CD4-positive, alpha-beta T cell treated with Interleukin-17A for 4 hours (primary cell): ENCODE measurements around the gene MUC5B.

Source experiments
- DNase-seq: peaks from one replicate; pipeline ENCODE4 v3.0.0-alpha.2; 2020; ENCODE audit warnings: mixed read lengths

The MUC5B gene

GRCh38 chr11:1288426-1289151 is 65.7 kb downstream of the MUC5B start:
- no peak for DNase-seq

GRCh38 chr11:1289211-1289935 is 66.5 kb downstream of the MUC5B start:
- no peak for DNase-seq

- DNase-seq: no peak
Observed at GRCh38 chr11:1290052-1291040, 67.5 kb downstream of the MUC5B start.

GRCh38 chr11:1291295-1292017 is 68.6 kb downstream of the MUC5B start:
- DNase-seq: no peak

- DNase-seq: no peak
Observed at GRCh38 chr11:1292018-1292643, 69.3 kb downstream of the MUC5B start.

GRCh38 chr11:1292644-1293618 is 70.1 kb downstream of the MUC5B start:
- DNase-seq: no peak

- DNase-seq: peak; percentile 28
Observed at GRCh38 chr11:1293619-1294015, 70.8 kb downstream of the MUC5B start.

GRCh38 chr11:1295086-1295485 is 72.2 kb downstream of the MUC5B start:
- no peak for DNase-seq

- DNase-seq: no peak
Observed at GRCh38 chr11:1295591-1295990, 72.7 kb downstream of the MUC5B start.

GRCh38 chr11:1296287-1296686 is 73.4 kb downstream of the MUC5B start:
- DNase-seq: peak; percentile 0

- DNase-seq: peak; percentile 1
Observed at GRCh38 chr11:1297011-1297575, 74.2 kb downstream of the MUC5B start.

GRCh38 chr11:1297576-1298473 is 75.0 kb downstream of the MUC5B start:
- DNase-seq: peak; percentile 1

- no peak for DNase-seq
Observed at GRCh38 chr11:1298695-1299492, 76.0 kb downstream of the MUC5B start.

GRCh38 chr11:1299621-1300020 is 76.8 kb downstream of the MUC5B start:
- DNase-seq: no peak

GRCh38 chr11:1300121-1300520 is 77.3 kb downstream of the MUC5B start:
- DNase-seq: no peak

GRCh38 chr11:1300569-1301187 is 77.8 kb downstream of the MUC5B start:
- no peak for DNase-seq

GRCh38 chr11:1301220-1302000 is 78.5 kb downstream of the MUC5B start:
- DNase-seq: no peak
